Stimulated activated CD4-positive, alpha-beta T cell treated with anti-CD3 and anti-CD28 coated beads, Interleukin-12 subunit alpha, Interleukin-12 subunit beta, amount 100 ng/mL, for 48 hours (primary cell): Measurements from ENCODE around the gene PLEKHA8.
A peak's percentile ranks its signal among the peaks of the same experiment; 100 is the strongest.

Experiments
- DNase-seq, 3 donors: peaks; one replicate each; pipeline ENCODE4 v3.0.0-alpha.2; 2020; ENCODE audit warnings: low read depth in 2 of 3, low spot score in 1 of 3

PLEKHA8 gene

GRCh38 chr7:30102281-30102680, 74.1 kb downstream of the PLEKHA8 start:
- DNase-seq: no peak

GRCh38 chr7:30104157-30104556, 75.9 kb downstream of the PLEKHA8 start:
- no peak for DNase-seq

- DNase-seq: no peak
Observed at GRCh38 chr7:30112103-30112713, 84.0 kb downstream of the PLEKHA8 start.

DNA sequence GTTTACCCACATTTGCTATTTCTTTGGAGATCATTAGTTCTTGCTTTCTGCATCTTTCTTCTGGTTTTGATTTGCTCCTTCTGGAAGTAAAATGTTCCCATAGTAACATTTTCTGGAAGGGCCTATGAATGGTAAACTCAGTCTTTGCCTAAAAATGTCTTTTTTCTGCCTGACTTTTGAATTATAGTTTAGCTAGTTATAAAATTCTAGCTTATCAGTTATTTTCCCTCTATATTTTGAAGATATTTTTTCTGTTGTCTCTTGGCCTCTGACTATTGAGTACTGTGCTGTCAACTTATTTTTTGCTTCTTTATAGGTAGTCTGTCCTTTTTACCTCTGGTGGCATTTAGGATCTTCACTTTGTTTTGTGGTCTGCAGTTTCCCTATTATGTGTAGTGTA, 84.9 kb downstream of the PLEKHA8 start:
- DNase-seq: no peak

DNA sequence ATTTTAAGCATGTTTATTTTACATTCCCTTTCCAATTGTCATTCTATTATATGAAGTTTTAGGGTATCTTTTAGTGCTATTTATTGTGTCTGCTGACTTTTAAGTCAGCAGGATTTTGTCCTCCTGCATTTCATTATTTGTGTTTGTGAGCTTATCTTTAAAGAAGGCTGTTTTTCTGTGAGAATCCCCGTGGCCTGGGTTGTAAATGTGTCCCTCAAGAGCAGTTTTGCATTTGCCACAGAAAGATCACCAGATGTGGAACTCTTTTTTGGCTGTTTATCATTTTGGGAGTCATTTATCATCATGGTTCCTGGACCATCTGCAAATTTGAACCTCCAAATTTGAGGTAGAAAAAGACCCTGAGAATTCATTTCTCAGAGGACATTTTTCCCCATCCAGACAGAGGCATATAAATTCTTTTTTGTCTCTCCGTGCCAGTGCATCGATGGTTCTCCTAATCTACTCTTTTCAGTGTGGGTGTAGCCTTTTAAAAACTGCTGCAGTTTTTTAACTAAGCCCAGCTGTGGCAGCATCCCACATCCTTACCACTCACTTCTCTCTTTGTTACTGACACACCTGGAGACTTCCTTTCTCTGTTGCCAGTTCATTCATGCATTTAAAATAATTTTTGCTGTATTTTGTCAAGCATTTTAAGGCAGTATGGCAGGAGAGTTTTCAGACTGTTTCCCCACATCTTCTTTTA, 86.5 kb downstream of the PLEKHA8 start:
- no peak for DNase-seq

- no peak for DNase-seq
Observed at GRCh38 chr7:30115709-30116297, 87.6 kb downstream of the PLEKHA8 start.

DNA sequence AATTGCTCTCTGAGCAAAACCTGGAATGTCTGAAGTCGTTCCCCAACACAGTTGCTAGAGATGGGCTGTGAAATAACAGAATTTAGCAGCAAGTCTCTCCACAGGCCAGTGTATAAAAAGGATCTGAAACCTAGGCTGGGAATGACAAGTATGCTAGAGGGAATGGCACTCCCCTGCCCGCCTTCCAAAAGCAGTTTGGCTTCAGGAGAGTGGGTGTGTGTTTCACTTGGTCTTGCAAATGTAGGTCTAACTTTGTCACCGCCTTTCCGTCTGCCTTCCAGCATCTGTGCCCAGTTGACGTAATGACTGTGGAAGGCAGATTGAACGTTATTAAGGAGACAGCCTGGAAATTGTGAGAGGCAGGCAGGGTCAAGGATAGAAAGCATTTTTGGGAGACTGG, 88.6 kb downstream of the PLEKHA8 start:
- DNase-seq: no peak

DNA sequence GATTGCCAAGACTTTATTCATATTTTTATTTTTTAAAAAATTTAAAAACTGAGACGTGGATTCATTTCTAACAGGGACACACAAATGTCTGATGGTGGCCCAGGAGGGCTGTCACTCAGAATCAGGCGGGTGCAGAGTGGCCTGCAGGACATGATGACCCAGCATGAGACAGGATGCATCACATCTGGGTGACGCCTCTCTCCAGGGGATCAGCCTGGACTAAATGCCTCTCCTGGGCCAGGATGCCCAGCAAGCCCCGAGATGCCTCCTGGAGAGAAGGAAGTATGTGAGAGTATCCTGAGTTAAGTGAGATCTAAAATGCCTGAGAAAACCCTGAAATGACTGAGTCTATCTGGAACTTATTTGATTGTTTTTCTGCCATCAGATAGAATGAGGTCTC, 89.7 kb downstream of the PLEKHA8 start:
- no peak for DNase-seq

DNA sequence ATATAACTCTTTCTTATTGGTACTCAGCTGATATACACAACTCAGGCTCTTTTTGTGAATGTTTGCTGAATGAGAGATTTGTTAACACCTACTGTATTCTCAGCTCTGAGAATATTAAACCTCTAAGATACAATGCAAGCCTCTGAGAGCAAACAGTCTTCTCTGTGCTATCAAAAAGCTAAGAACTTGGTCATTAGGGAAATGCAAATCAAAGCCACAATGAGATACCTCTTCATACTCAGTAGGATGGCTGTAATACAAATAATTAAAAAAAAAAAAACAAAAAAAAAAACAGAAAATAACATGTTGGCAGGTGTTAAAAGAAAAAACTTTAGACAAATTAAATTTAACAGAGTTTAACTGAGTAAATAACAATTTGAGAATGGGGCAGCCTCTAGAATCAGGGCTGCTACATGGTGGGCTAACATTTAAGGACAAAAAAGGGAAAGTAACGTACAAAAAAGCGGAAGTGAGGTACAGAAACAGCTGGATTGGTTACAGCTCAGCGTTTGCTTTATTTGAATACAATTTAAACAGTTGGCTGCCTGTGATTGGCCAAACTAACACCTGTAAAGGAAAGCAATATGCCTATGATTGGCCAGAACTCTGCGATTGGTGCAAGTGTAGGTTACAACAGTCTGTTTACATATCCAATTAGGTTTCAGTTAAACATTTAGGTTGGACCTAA, 91.8 kb downstream of the PLEKHA8 start:
- no peak for DNase-seq

DNA sequence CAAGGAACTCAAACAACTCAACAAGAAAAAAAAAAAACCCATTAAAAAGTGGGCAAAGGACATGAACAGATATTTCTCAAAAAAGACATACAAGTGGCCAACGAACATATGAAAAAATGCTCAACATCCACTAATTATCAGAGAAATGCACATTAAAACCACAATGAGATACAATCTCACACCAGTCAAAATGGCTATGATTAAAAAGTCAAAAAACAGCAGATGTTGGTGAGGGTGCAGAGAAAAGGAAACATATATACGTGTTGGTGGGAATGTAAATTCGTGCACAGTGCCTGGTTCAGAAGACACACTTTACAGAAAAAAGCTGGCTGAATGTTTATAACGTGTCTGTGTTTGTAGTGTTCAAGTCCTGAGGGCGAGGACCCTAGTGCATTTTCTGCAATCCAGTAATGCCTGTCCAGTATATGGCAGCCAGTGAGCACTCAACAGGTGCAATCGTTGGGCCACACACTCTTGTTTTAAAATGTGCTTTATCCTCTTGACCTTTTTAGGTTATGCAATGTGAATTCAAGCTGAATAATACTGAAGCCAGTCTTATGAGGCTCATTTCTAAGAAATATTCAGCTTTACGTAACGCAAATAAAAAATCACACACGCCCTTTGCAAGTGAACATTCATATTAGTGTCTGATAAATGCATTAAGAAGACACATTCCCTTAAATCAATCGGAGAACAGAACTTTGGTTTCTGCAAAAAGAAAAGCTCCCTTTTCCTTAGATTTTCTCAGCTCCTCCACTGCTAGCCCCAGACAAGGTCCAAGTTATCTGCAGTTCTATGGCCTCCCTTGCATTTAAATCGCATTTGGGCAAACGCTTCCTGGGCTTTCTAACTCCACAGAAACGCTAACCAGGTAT, 105.8 kb downstream of the PLEKHA8 start:
- no peak for DNase-seq

DNA sequence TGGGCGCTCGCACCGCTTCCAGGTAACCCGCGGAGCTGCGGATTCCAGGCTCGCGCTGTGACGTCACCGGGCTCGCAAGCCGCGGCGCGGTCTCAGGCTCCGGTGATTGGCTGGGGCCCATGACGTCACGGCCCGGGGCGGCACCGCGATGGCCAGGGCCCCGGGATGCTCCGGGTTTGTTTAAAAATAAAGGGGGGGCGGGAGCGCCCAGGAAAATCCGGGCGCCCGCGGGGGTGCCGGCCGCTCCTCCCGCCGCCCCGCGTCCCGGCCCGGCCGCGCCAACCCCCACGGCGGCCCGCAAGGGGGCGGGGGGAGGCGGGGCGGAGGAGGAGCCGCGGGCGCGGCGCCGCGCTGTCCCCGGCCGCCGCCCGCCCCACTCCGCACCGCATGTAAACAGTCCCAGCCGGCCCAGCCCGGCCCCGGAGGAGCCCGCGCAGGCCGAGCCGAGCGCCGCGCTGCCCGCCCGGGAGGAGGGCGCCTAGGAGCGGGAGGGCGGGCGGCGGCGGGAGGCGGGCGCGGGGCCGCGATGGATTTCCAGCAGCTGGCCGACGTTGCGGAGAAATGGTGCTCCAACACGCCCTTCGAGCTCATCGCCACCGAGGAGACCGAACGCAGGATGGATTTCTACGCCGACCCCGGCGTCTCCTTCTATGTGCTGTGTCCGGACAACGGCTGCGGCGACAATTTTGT, 106.5 kb downstream of the PLEKHA8 start, which contains the start of gene MTURN:
Gene MTURN, plus strand, starts transcription at position 376 of the 690 bp plus-strand sequence. Its CDS starts 151 bp downstream, at position 527.
- DNase-seq: peak; percentile 68 to 79 (median 76)

DNA sequence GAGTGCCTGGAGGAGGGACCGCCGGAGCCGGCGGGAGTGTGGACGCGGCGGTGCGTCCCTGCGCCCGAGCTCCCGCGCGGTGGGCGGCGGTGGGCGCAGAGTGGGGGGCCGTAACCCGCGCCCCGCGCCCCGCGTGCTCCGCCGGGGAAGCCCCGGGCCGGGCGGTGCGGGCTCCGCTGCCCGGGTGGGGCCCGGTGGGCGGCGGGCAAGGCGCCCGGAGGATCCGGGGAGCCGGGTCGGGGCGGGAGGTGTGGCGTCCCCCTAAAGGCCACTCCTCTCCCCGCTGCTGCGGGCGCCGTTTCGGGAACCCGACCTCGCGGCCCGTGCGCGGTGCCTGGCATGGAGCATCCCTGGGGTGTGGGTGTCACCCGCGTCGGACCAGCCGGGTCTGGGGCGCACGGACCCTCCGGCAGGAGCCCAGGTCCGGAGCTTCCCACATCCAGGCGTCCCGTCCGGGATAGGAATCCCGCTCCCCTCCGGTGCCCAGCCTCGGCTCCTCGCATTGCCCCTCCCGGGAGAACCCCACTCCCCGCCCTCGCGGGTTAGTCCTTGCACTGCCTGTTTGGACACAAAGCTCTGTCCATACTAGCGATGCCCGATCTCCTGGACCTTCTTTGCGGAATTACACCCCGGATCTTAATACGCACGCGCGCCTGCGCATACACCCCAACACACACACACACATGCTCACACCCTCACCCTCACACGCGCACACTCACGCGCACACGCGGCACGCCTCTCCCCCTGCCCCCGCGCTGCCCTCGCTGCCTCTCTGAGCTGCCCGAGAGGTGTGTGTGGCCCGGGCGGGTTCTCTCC, 107.3 kb downstream of the PLEKHA8 start:
- DNase-seq: peak in 1 of 3 donors; percentile 40

DNA sequence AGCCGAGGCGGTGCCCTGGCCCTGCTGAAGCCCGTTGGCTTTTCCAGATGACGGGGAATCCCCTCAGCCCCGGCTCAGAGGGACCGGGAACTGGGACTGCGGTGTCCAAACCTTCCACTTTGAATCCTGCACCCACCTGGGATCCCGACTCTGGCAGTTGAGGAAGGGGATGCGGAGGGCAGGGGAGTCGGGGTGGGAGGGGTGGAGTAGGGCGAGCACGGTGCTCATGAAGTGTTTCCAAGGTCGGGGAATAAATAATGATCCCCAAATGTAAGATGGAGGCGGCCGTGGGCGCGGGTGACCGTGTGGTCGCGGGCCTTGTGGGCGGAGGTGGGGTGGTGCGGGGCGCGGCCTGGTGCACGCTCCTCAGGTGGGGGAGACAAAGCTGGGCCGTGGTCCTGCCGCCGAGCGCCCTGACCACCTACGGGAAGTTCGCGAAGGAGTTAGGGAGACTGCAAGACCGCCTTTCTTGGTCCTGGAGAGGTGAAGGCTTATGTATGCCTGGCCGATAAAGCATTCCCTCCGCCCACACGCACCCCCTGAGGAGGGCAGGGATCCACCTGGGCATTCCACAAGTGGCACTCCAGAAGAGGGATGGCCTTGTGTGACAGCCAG, 108.0 kb downstream of the PLEKHA8 start:
- no peak for DNase-seq

DNA sequence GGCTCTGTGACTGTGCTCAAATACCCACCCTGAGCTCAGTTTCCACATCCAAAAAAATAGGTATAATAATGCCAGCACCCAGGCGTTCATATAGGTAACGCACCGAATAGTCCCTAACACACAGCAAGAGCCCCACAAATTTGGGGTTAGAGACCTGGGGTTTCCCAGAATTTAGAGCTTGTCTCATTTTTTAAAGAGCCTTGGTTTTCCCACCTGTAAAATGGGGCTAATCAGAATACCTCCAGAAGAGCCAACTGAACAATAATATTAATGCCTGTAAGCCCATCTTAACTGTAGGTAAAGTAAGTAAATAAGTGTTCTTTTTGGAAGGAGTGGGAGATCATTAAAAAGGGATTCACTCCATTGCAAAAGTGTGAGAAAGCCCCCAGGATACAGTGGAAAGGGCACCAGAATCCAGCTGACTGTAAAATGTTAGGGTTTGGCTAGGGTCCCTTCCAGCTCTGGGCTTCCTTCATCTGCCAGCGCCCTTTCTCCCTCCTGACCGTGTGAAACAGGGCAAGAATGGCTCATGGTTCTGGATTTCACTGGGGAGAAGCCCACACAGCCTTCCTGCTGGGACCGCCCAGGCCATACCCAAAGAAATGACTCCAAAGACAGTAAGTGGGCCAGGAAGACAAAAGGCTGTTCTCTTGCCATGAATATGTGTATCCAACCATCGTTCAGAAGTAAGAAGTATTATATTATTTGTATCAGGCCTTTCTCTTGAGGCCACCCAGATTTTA, 108.7 kb downstream of the PLEKHA8 start:
- no peak for DNase-seq

GRCh38 chr7:30139836-30140384, 111.7 kb downstream of the PLEKHA8 start:
- no peak for DNase-seq

DNA sequence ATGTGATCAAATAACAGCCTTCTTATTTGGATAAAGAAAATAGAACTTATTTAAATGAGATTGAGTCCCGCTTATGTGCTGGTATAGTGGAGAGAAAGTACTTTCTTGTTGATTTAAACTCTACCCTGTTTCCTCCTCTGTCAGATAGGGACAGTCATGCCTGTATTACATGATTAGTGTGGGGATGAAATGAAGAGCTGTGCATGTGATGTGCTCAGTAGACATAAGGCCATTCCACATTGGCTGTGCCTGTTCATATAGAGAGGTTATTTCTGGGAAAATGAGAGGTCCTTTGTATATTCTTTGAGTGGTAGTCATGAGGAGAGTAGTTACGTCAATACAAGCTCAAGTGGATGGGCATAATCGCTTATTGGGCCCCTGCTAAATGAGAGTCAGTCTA, 112.2 kb downstream of the PLEKHA8 start:
- no peak for DNase-seq

DNA sequence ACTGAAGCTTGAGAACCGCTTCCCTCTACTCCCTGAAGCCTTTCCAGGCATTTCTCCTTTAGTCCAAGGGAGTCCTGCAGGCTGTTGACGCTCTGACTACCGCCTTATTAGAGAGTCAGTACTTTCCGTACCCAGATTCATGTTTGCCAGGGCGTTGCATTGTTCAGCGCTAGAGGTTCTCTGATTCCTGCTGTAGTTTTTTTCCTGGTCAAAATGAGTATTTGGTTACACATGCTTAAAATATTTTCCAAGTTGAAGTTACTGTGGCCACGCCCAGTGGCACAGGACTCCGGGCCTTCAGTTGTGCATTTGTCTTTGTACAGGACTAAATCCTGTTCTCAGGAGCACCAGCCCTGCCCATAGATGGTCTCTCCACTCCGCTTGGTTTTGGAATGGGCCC, 114.5 kb downstream of the PLEKHA8 start:
- DNase-seq: no peak

DNA sequence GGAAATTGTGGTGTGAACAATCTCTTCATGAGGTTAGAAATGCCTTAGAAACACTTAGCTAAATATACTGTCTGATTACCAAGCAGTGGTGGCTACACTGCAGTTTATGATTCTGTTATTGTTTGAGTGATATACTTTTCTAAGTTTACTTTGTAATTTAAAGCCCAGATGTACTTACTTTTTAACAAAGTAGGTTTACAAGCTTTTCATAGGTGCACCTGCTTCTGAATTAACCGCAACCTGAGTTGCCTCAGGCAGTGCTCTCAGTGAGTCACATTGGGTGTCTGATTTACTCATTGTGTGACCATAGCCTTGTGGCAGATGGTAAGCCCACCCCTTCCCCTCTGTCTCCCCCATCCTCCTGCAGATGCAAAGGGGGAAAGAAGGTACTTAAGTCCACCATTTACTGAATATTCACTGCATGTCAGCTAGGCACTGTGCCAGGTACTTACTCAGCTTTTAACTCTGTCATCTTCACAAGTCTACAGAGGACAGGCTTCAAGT, 115.6 kb downstream of the PLEKHA8 start:
- DNase-seq: no peak
